Sigmoid colon (tissue), 7 donors: ENCODE measurements around the gene ZNHIT2. TPM values are rescaled to one million over a fixed set of nuclear protein-coding genes. Genes with fewer than 3 reads are reported as not detected.

Source experiments
- DNase-seq: peaks from one replicate; pipeline ENCODE4 v3.0.0-alpha.2; 2019
- H3K27ac ChIP-seq, 4 donors: fragments of 200-600 bp; sonication (generic); one replicate each; pipeline ENCODE4 v1.5.1; 2016 to 2019; ENCODE audit warnings: mild to moderate bottlenecking in 1 of 4
- H3K27me3 ChIP-seq, 3 donors: fragments of 200-600 bp; sonication (generic); one replicate each; pipeline ENCODE4 v1.5.1; 2019; ENCODE audit warnings: mild to moderate bottlenecking in 1 of 3
- H3K36me3 ChIP-seq, 4 donors: fragments of 200-600 bp; sonication (generic); one replicate each; pipeline ENCODE4 v1.5.1; 2016 to 2019
- H3K4me1 ChIP-seq, 4 donors: fragments of 200-600 bp; sonication (generic); one replicate each; pipeline ENCODE4 v1.5.1; 2017 to 2019
- H3K4me3 ChIP-seq, 4 donors: fragments of 200-600 bp; sonication (generic); one replicate each; pipeline ENCODE4 v1.5.1; 2017 to 2019; ENCODE audit warnings: mild to moderate bottlenecking in 2 of 4, moderate library complexity in 1 of 4
- H3K9me3 ChIP-seq, 4 donors: fragments of 200-600 bp in 3 of 4; sonication (generic) in 3 of 4; one replicate each; pipeline versions ENCODE4 v1.5.1 to v1.6.1; 2013 to 2019
- CTCF ChIP-seq, 4 experiments: fragments of 450-650 bp in 3 of 4; fragments of 200-600 bp in 1 of 4; IDR thresholded peaks; one replicate each; pipeline ENCODE4 v1.5.1; 2016 to 2019; ENCODE audit warnings: antibody characterized with exemption in 4 of 4, mild to moderate bottlenecking in 3 of 4, moderate library complexity in 2 of 4
- EP300 ChIP-seq, 4 donors: sonication (generic); formaldehyde crosslinking; IDR thresholded peaks; one replicate each; pipeline ENCODE4 v1.6.1; 2017; ENCODE audit warnings: antibody characterized with exemption in 4 of 4
- POLR2A ChIP-seq, 2 donors: fragments of 450-650 bp; IDR thresholded peaks; one replicate each; pipeline ENCODE4 v1.6.1; 2016; ENCODE audit warnings: antibody characterized with exemption in 2 of 2, mild to moderate bottlenecking in 2 of 2, moderate library complexity in 2 of 2
- POLR2AphosphoS5 ChIP-seq, 4 donors: sonication (generic); formaldehyde crosslinking; IDR thresholded peaks; one replicate each; pipeline ENCODE4 v1.6.1; 2017; ENCODE audit warnings: antibody characterized with exemption in 4 of 4
- WGBS, 2 donors: extraction: QIAGEN DNeasy Blood & Tissue Kit; methylation state at CpG; one replicate each; pipeline ENCODE4 v1.1.7; 2013; 5-methylcytosine and 5-hydroxymethylcytosine counted together
- intact Hi-C: fragments of 100-400 bp; cut with DNase I; formaldehyde crosslinking; loops from one replicate; pipeline ENCODE4 v1.15.1; 2023
- polyA plus RNA-seq, 3 donors: library from polyadenylated mRNA; stranded (reverse); fragments of 200-250 nt; gene quantifications; one replicate each; pipeline ENCODE4 v1.2.3, GENCODE V29; 2013
- total RNA-seq, 4 donors: library from RNA; depleted of rRNA; stranded (reverse); fragments of >200 nt; gene quantifications; one replicate each; pipeline ENCODE4 v1.1.0, GENCODE V29; 2016
- donor health status: healthy with polysubstance abuse.
- donor health status: Bipolar disorder and iron deficiency.
- donor health status: healthy.

ZNHIT2 gene
- total and polyA plus RNA-seq, 7 donors: 8.3 to 16.3 (median 13.6) TPM

GRCh38 chr11:65078786-65079342 lies 38.6 kb downstream of the ZNHIT2 start:
- no peak for DNase-seq
- Histone ChIP-seq H3K36me3 (no peaks in the 10 kb centered on the region), H3K27ac (peak overlapping the region in 3 of 4 donors; percentile 30 to 48 (median 31)), H3K4me3 (no peak overlapping the region), H3K4me1 (peaks cover 0 to 17% (median 7%) of the 10 kb centered on the region in 4 donors), H3K27me3 (no peaks in the 10 kb centered on the region), H3K9me3 (no peaks in the 10 kb centered on the region)
- intact Hi-C loops: no loop called here
- 93% methylated on average over 9 of the region's 9 CpGs for WGBS, 2 donors
- TF ChIP-seq POLR2A (IDR thresholded peaks at IDR 0.05) (no peak), CTCF (IDR thresholded peaks at IDR 0.05) (no peak)

- no peak for DNase-seq
- H3K36me3 ChIP-seq: no peaks in the 10 kb centered on the region
- H3K27ac ChIP-seq: peak overlapping the region in 3 of 4 donors; percentile 30 to 48 (median 31)
- WGBS, 2 donors: 26 to 54% methylated on average over 3 of the region's 3 CpGs
- no peaks in the 10 kb centered on the region for H3K9me3 ChIP-seq
- peaks cover 0 to 10% (median 0%) of the 10 kb centered on the region in 4 donors for H3K4me1 ChIP-seq
- TF ChIP-seq CTCF (IDR thresholded peaks at IDR 0.05) (peak in 3 of 4 experiments; percentile 35 to 59 (median 52)), POLR2AphosphoS5 (IDR thresholded peaks at IDR 0.05) (no peak)
- no peaks in the 10 kb centered on the region for H3K27me3 ChIP-seq
- intact Hi-C loops: no loop called here
- no peak overlapping the region for H3K4me3 ChIP-seq
These were observed 39.4 kb downstream of the ZNHIT2 start for GRCh38 chr11:65078151-65078550.

GRCh38 chr11:65077451-65077850 lies 40.0 kb downstream of the ZNHIT2 start:
- H3K27me3 ChIP-seq: no peaks in the 10 kb centered on the region
- TF ChIP-seq CTCF (IDR thresholded peaks at IDR 0.05): no peak
- TF ChIP-seq POLR2A (IDR thresholded peaks at IDR 0.05): no peak
- no peak for TF ChIP-seq EP300 (IDR thresholded peaks at IDR 0.05)
- TF ChIP-seq POLR2AphosphoS5 (IDR thresholded peaks at IDR 0.05): no peak
- H3K9me3 ChIP-seq: no peaks in the 10 kb centered on the region
- H3K4me3 ChIP-seq: no peak overlapping the region
- H3K36me3 ChIP-seq: no peaks in the 10 kb centered on the region
- intact Hi-C loops: no loop called here
- peak overlapping the region in 3 of 4 donors; percentile 30 to 48 (median 31) for H3K27ac ChIP-seq
- peaks cover 0 to 10% (median 0%) of the 10 kb centered on the region in 4 donors for H3K4me1 ChIP-seq
- 81 to 85% methylated on average over 4 of the region's 4 CpGs for WGBS, 2 donors
- DNase-seq: no peak

GRCh38 chr11:65072631-65072966 lies 44.9 kb downstream of the ZNHIT2 start:
- no peak overlapping the region for H3K27ac ChIP-seq
- no peak for DNase-seq
- intact Hi-C loops: no loop called here
- H3K27me3 ChIP-seq: no peaks in the 10 kb centered on the region
- H3K36me3 ChIP-seq: no peaks in the 10 kb centered on the region
- TF ChIP-seq EP300 (IDR thresholded peaks at IDR 0.05): no peak
- TF ChIP-seq POLR2A (IDR thresholded peaks at IDR 0.05): no peak
- TF ChIP-seq CTCF (IDR thresholded peaks at IDR 0.05): no peak
- TF ChIP-seq POLR2AphosphoS5 (IDR thresholded peaks at IDR 0.05): no peak
- no peak overlapping the region for H3K4me3 ChIP-seq
- 26 to 70% methylated on average over 1 of the region's 1 CpG for WGBS, 2 donors
- H3K9me3 ChIP-seq: no peaks in the 10 kb centered on the region
- H3K4me1 ChIP-seq: peaks cover 0 to 4% (median 0%) of the 10 kb centered on the region in 4 donors
